ENCODE results near the gene PROB1. TPM values are rescaled to one million over a fixed set of nuclear protein-coding genes. Genes with fewer than 3 reads are reported as not detected.

PROB1 gene
- total RNA-seq, 1 experiment from 2014 or later: 2.3 TPM

DNA sequence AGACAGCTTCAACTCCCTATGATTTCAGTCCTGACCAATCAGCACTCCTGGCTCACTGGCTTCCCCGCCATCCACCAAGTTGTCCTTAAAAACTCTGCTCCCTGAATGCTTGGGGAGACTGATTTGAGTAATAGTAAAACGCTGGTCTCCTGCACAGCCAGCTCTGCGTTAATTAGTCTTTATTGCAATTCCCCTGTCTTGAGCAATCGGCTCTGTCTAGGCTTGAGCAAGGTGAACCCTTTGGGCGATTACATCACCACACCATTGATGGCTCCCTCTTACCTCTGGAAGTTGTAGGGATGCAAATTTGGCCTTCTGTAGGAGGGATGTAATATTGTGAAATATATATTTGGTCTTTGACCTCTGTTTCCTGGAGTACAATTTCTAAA lies 8.9 kb downstream of the PROB1 start:
- DNase-seq (ENCODE audit: low read depth, low spot score) (no peak), ATAC-seq (no peak)
- Histone ChIP-seq H3K9me3 (ENCODE audit: control insufficient read depth, insufficient read depth, low read depth, low read length) (no peaks in the 10 kb centered on the region), H3K4me3 (ENCODE audit: low read depth in 2 of 2, low read length in 2 of 2) (no peak overlapping the region), H3K27ac (ENCODE audit: low read length) (no peak overlapping the region), H3K4me1 (ENCODE audit: control insufficient read depth, insufficient read depth, low read length) (peaks cover 6% of the 10 kb centered on the region), H3K27me3 (ENCODE audit: control insufficient read depth, insufficient read depth, low read length) (no peaks in the 10 kb centered on the region), H3K36me3 (ENCODE audit: control insufficient read depth, insufficient read depth, low read length) (no peaks in the 10 kb centered on the region)
- TF ChIP-seq POLR2AphosphoS5 (IDR thresholded peaks at IDR 0.05; ENCODE audit: low read depth, low read length) (no peak), TCF7L2 (IDR thresholded peaks at IDR 0.05; ENCODE audit: low read depth, low read length) (no peak), SIN3A (IDR thresholded peaks at IDR 0.05; ENCODE audit: borderline replicate concordance, insufficient read depth, low read depth, low read length) (no peak), CTCF (IDR thresholded peaks at IDR 0.05) (no peak)
- TF ChIP-seq, protein P1, sequence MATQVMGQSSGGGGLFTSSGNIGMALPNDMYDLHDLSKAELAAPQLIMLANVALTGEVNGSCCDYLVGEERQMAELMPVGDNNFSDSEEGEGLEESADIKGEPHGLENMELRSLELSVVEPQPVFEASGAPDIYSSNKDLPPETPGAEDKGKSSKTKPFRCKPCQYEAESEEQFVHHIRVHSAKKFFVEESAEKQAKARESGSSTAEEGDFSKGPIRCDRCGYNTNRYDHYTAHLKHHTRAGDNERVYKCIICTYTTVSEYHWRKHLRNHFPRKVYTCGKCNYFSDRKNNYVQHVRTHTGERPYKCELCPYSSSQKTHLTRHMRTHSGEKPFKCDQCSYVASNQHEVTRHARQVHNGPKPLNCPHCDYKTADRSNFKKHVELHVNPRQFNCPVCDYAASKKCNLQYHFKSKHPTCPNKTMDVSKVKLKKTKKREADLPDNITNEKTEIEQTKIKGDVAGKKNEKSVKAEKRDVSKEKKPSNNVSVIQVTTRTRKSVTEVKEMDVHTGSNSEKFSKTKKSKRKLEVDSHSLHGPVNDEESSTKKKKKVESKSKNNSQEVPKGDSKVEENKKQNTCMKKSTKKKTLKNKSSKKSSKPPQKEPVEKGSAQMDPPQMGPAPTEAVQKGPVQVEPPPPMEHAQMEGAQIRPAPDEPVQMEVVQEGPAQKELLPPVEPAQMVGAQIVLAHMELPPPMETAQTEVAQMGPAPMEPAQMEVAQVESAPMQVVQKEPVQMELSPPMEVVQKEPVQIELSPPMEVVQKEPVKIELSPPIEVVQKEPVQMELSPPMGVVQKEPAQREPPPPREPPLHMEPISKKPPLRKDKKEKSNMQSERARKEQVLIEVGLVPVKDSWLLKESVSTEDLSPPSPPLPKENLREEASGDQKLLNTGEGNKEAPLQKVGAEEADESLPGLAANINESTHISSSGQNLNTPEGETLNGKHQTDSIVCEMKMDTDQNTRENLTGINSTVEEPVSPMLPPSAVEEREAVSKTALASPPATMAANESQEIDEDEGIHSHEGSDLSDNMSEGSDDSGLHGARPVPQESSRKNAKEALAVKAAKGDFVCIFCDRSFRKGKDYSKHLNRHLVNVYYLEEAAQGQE (IDR thresholded peaks at IDR 0.05; ENCODE audit: insufficient read depth in 1 of 2, low read depth in 2 of 2, low read length in 1 of 2): no peak
- in situ Hi-C loops (cut with HindIII; ENCODE audit: low pct_unique_long_range_greater_than_20kb, low sequenced_read_pairs): no loop called here
- POLR2A ChIA-PET: no interaction called here
- CTCF ChIA-PET: no interaction called here
- BruUV-seq (replicated peaks): no TSS peak
- intact Hi-C loops (cut with micrococcal nuclease; ENCODE audit: unreplicated experiment): no loop called here

DNA sequence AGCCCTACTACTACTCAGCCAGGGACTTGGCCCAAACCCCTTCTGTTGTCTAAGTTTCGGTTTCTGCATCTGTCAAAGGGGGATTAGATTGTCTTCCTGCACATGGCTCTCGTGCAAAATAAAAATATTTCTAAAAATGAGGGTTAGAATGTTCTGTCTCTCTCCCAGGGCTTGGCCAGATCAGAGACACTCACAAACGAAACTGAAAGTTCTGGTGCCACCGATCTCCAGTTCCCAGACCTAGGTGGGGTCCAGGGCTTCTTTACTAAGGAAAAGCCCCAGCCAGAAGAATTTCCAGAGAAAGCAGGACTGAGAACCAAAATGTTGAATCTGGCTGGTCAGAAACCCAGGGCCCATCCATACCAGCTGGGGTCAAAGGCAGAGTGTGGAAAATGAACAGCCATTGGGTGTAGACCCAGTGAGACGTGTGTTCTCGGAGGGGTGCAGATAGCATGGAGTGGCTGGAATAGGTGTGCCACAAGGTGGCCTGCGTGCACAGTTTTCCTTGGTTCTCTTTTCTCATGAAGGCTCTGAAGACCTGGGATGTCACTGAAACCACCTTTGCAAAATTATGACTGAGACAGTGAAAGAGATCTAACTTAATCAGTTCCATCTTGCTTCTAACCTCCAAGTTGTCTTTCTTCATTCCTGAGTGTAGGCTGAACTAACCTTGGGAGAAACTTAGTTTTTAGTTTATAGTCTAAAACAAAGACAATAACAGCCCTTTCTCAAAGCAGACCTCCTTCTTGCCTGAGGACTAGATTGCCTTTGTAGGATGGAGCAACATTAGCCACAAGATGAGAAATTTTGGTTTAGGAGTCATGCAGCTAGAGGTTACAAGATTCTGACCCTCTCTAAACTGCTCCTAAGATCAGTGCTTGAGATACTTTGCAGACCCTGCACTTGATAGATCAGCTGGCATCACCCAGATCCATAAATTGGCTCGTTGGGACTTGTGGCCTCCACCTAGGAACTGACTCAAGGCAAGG lies 9.5 kb downstream of the PROB1 start:
- TF ChIP-seq, protein P1 (IDR thresholded peaks at IDR 0.05; ENCODE audit: insufficient read depth in 1 of 2, low read depth in 2 of 2, low read length in 1 of 2): no peak
- TF ChIP-seq CTCF (IDR thresholded peaks at IDR 0.05): no peak
- TF ChIP-seq TCF7L2 (IDR thresholded peaks at IDR 0.05; ENCODE audit: low read depth, low read length): no peak
- no peak for TF ChIP-seq POLR2AphosphoS5 (IDR thresholded peaks at IDR 0.05; ENCODE audit: low read depth, low read length)
- no peak for TF ChIP-seq SIN3A (IDR thresholded peaks at IDR 0.05; ENCODE audit: borderline replicate concordance, insufficient read depth, low read depth, low read length)
- peak overlapping the region; percentile 71 for H3K27ac ChIP-seq (ENCODE audit: low read length)
- BruUV-seq (replicated peaks): no TSS peak
- no peaks in the 10 kb centered on the region for H3K36me3 ChIP-seq (ENCODE audit: control insufficient read depth, insufficient read depth, low read length)
- peak; percentile 71 for ATAC-seq
- intact Hi-C loops (cut with micrococcal nuclease; ENCODE audit: unreplicated experiment) (no loop called here), in situ Hi-C loops (cut with HindIII; ENCODE audit: low pct_unique_long_range_greater_than_20kb, low sequenced_read_pairs) (no loop called here)
- ChIA-PET CTCF (no interaction called here), POLR2A (no interaction called here)
- H3K9me3 ChIP-seq (ENCODE audit: control insufficient read depth, insufficient read depth, low read depth, low read length): no peaks in the 10 kb centered on the region
- H3K4me1 ChIP-seq (ENCODE audit: control insufficient read depth, insufficient read depth, low read length): no peaks in the 10 kb centered on the region; the same call in none of the 2 replicates
- no peaks in the 10 kb centered on the region for H3K27me3 ChIP-seq (ENCODE audit: control insufficient read depth, insufficient read depth, low read length)
- H3K4me3 ChIP-seq (ENCODE audit: low read depth in 2 of 2, low read length in 2 of 2): peak overlapping the region; percentile 25 to 50
- DNase-seq (ENCODE audit: low read depth, low spot score): no peak
